Left ventricle myocardium inferior (tissue), 1 donor: ENCODE measurements around the gene NBAS. TPM values are rescaled to one million over a fixed set of nuclear protein-coding genes. Genes with fewer than 3 reads are reported as not detected.

Experiments used
- DNase-seq: peaks from one replicate; pipeline ENCODE4 v3.0.0-alpha.2; 2020
- H3K27ac ChIP-seq: fragments of 200-600 bp; replicated peaks from 2 replicates; pipeline ENCODE4 v1.8.0; 2021
- H3K27me3 ChIP-seq: fragments of 200-600 bp; 2 replicates; pipeline ENCODE4 v1.8.0; 2021; ENCODE audit warnings: low read depth
- H3K36me3 ChIP-seq: fragments of 200-600 bp; 2 replicates; pipeline ENCODE4 v1.8.0; 2021
- H3K4me1 ChIP-seq: fragments of 200-600 bp; 2 replicates; pipeline ENCODE4 v1.8.0; 2021
- H3K4me3 ChIP-seq: fragments of 200-600 bp; 2 replicates; pipeline ENCODE4 v1.8.0; 2021; ENCODE audit warnings: mild to moderate bottlenecking, moderate library complexity
- H3K9me3 ChIP-seq: fragments of 200-600 bp; replicated peaks from 2 replicates; pipeline ENCODE4 v1.8.0; 2021
- intact Hi-C: fragments of 100-400 bp; cut with micrococcal nuclease; formaldehyde crosslinking; loops from one replicate; pipeline ENCODE4 v1.11.0; 2022
- total RNA-seq: library from RNA; stranded (reverse); fragmentation: NEBNext Ultra II Directional; extraction: Animal tissue kit (Norgen Biotek cat#: 25700); gene quantifications from one replicate; pipeline ENCODE4 v1.2.1, GENCODE V29; 2021
- TF ChIP-seq, protein P1 (sequence below): fragments of 200-600 bp; IDR thresholded peaks from 2 replicates; pipeline ENCODE4 v1.8.0; 2021; ENCODE audit warnings: antibody characterized with exemption, mild to moderate bottlenecking, borderline replicate concordance
- donor health status: DM: no; HTN: yes; CAD: no; lungs with severe emphysema.

Gene NBAS
- total RNA-seq, 1 donor from 2014 or later = 50.6 TPM

DNA sequence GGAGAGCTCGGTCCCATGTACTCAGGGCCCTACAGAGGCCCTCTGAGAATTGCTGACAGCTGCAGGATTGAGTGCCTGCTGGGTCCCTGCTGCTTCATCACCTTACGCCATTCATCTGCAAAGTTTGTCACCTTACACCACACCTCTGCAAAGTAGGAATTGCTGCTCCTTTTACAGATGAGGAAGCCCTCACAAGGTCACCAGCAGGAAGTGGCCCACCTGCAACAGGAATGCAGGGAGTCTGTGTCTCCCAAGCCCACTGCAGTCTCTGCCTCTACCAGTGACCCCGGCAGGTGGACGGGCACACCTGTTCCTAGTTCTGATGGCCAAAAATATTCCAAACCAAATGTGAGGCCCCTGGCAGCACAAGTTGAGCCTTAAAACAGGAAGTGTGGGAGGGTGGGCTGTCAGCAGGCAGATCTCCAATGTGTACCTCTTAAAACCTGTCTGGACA, 441.4 kb downstream of the NBAS start:
- intact Hi-C loops = no loop called here
- no peaks in the 10 kb centered on the region for H3K36me3 ChIP-seq
- H3K4me3 ChIP-seq = no peak overlapping the region
- peaks cover 9% of the 10 kb centered on the region for H3K9me3 ChIP-seq
- TF ChIP-seq, protein P1, sequence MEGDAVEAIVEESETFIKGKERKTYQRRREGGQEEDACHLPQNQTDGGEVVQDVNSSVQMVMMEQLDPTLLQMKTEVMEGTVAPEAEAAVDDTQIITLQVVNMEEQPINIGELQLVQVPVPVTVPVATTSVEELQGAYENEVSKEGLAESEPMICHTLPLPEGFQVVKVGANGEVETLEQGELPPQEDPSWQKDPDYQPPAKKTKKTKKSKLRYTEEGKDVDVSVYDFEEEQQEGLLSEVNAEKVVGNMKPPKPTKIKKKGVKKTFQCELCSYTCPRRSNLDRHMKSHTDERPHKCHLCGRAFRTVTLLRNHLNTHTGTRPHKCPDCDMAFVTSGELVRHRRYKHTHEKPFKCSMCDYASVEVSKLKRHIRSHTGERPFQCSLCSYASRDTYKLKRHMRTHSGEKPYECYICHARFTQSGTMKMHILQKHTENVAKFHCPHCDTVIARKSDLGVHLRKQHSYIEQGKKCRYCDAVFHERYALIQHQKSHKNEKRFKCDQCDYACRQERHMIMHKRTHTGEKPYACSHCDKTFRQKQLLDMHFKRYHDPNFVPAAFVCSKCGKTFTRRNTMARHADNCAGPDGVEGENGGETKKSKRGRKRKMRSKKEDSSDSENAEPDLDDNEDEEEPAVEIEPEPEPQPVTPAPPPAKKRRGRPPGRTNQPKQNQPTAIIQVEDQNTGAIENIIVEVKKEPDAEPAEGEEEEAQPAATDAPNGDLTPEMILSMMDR = no peak
- H3K4me1 ChIP-seq = no peaks in the 10 kb centered on the region
- DNase-seq = no peak
- H3K27ac ChIP-seq = no peak overlapping the region
- H3K27me3 ChIP-seq = no peaks in the 10 kb centered on the region

DNA sequence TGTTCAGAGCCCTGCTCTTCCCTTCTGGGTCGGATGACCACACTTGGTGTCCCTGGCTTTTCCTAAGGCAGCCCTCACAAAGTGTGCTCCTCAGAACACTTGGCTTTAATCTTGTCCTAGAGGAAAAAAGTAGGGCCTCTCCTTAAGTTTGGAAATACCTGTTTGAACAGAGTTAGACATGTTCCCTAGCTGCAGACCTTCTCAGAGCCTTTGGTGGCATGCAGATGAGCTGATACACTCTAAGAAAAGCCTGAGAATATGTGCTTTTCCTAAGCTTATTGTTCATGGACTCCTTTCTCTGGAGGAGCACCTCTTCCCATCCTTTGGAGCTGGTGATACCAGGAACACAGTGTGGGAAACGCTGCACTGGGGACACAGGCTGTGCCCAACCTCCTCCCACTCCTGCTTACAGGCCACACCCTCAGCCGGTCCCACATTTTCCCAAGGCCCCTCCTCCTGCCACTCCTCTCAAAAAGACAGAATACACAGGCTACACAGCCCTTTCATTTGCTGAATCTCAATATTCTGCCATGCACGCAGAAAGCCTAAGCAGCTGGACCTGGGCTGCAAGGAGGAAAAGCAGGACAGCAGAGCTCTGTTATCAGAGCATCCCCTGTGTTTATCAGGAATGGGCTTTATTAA, 443.6 kb downstream of the NBAS start:
- no peaks in the 10 kb centered on the region for H3K4me1 ChIP-seq
- H3K4me3 ChIP-seq = no peak overlapping the region
- H3K27me3 ChIP-seq = no peaks in the 10 kb centered on the region
- TF ChIP-seq, protein P1 = no peak
- no peak overlapping the region for H3K27ac ChIP-seq
- intact Hi-C loops = no loop called here
- no peak for DNase-seq
- peaks cover 30% of the 10 kb centered on the region for H3K9me3 ChIP-seq
- H3K36me3 ChIP-seq = no peaks in the 10 kb centered on the region

Other genes with a start within 250 kb of the NBAS start
- gene DDX1, start 30.5 kb upstream of the NBAS start, total RNA-seq = 156 TPM